ENCODE measurements around the gene IGFN1. TPM values are rescaled to one million over a fixed set of nuclear protein-coding genes. Genes with fewer than 3 reads are reported as not detected.

Gene IGFN1
- polyA plus RNA-seq, 1 donor from 2014 or later, result not detected

DNA sequence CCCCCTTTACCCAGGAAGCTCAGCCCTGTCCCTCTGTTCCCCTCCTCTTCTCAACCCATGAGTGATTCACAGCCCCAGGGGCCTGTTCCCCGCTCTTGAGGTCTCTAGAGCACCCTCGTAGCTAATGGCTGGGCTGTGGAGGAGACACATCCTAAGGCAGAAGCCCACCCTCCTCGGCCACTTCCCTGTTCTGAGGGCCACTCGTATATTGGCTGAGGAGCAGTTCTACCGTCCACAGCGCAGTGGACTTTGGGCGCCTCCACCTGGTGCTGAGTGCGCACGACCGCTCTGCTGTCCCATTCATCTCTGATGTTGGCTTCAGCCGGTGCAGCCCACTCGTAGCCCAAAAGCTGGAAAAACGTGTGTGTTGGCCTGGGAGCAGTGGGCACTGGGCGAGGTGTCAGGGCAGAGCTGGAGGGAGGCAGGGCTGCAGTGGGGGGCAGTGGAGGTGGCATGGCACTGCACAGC, 68.2 kb downstream of the IGFN1 start:
- Histone ChIP-seq H3K36me3 (ENCODE audit: insufficient read depth, low read length) (no peaks in the 10 kb centered on the region), H3K4me2 (ENCODE audit: low read length) (no peak overlapping the region), H2AFZ (ENCODE audit: low read depth, low read length) (no peak overlapping the region), H4K20me1 (ENCODE audit: insufficient read depth) (no peaks in the 10 kb centered on the region), H3K27ac (ENCODE audit: low read length) (no peak overlapping the region), H3K79me2 (replicated peaks; ENCODE audit: insufficient read depth, low read length) (no peaks in the 10 kb centered on the region), H3K4me3 (ENCODE audit: low read length) (no peak overlapping the region), H3K9me3 (ENCODE audit: low read length) (no peaks in the 10 kb centered on the region), H3F3A (ENCODE audit: insufficient read depth, low read length, poor library complexity, severe bottlenecking) (no peaks in the 10 kb centered on the region), H3K9me2 (ENCODE audit: insufficient read depth, low read length) (no peaks in the 10 kb centered on the region), H3K27me3 (ENCODE audit: insufficient read depth, low read depth, low read length) (no peaks in the 10 kb centered on the region), H3K9ac (ENCODE audit: low read length) (no peak overlapping the region)
- no peak for TF ChIP-seq RAD21 (conservative IDR thresholded peaks at IDR 0.05)
- TF ChIP-seq SMC3 (conservative IDR thresholded peaks at IDR 0.05; ENCODE audit: poor library complexity), result no peak
- TF ChIP-seq, protein P1, sequence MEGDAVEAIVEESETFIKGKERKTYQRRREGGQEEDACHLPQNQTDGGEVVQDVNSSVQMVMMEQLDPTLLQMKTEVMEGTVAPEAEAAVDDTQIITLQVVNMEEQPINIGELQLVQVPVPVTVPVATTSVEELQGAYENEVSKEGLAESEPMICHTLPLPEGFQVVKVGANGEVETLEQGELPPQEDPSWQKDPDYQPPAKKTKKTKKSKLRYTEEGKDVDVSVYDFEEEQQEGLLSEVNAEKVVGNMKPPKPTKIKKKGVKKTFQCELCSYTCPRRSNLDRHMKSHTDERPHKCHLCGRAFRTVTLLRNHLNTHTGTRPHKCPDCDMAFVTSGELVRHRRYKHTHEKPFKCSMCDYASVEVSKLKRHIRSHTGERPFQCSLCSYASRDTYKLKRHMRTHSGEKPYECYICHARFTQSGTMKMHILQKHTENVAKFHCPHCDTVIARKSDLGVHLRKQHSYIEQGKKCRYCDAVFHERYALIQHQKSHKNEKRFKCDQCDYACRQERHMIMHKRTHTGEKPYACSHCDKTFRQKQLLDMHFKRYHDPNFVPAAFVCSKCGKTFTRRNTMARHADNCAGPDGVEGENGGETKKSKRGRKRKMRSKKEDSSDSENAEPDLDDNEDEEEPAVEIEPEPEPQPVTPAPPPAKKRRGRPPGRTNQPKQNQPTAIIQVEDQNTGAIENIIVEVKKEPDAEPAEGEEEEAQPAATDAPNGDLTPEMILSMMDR (IDR thresholded peaks at IDR 0.05; ENCODE audit: poor library complexity, severe bottlenecking), result no peak
- no peak for TF ChIP-seq REST (IDR thresholded peaks at IDR 0.05; ENCODE audit: borderline replicate concordance)
- TF ChIP-seq POLR2AphosphoS5 (IDR thresholded peaks at IDR 0.05), result no peak
- TF ChIP-seq MXI1 (conservative IDR thresholded peaks at IDR 0.05; ENCODE audit: poor library complexity, severe bottlenecking), result no peak
- no peak for TF ChIP-seq EZH2 (IDR thresholded peaks at IDR 0.05; ENCODE audit: borderline replicate concordance, insufficient read depth, low read length, poor library complexity, severe bottlenecking)
- no peak for TF ChIP-seq TAF1 (IDR thresholded peaks at IDR 0.05; ENCODE audit: low read depth)
- TF ChIP-seq EP300 (conservative IDR thresholded peaks at IDR 0.05; ENCODE audit: poor library complexity, severe bottlenecking), result no peak

GRCh38 chr1:201259476-201260235, 69.0 kb downstream of the IGFN1 start:
- Histone ChIP-seq H3K9me3 (ENCODE audit: low read length) (no peaks in the 10 kb centered on the region), H2AFZ (ENCODE audit: low read depth, low read length) (no peak overlapping the region), H3K27ac (ENCODE audit: low read length) (no peak overlapping the region), H3F3A (ENCODE audit: insufficient read depth, low read length, poor library complexity, severe bottlenecking) (no peaks in the 10 kb centered on the region), H3K36me3 (ENCODE audit: insufficient read depth, low read length) (no peaks in the 10 kb centered on the region), H3K79me2 (replicated peaks; ENCODE audit: insufficient read depth, low read length) (no peaks in the 10 kb centered on the region), H3K9ac (ENCODE audit: low read length) (no peak overlapping the region), H3K4me3 (ENCODE audit: low read length) (no peak overlapping the region), H4K20me1 (ENCODE audit: insufficient read depth) (no peaks in the 10 kb centered on the region), H3K9me2 (ENCODE audit: insufficient read depth, low read length) (no peaks in the 10 kb centered on the region), H3K27me3 (ENCODE audit: insufficient read depth, low read depth, low read length) (no peaks in the 10 kb centered on the region), H3K4me2 (ENCODE audit: low read length) (no peak overlapping the region)
- TF ChIP-seq EZH2 (IDR thresholded peaks at IDR 0.05; ENCODE audit: borderline replicate concordance, insufficient read depth, low read length, poor library complexity, severe bottlenecking) (no peak), REST (IDR thresholded peaks at IDR 0.05; ENCODE audit: borderline replicate concordance) (no peak), POLR2AphosphoS5 (IDR thresholded peaks at IDR 0.05) (no peak), MXI1 (conservative IDR thresholded peaks at IDR 0.05; ENCODE audit: poor library complexity, severe bottlenecking) (no peak), EP300 (conservative IDR thresholded peaks at IDR 0.05; ENCODE audit: poor library complexity, severe bottlenecking) (no peak), RAD21 (conservative IDR thresholded peaks at IDR 0.05) (no peak), SMC3 (conservative IDR thresholded peaks at IDR 0.05; ENCODE audit: poor library complexity) (no peak), TAF1 (IDR thresholded peaks at IDR 0.05; ENCODE audit: low read depth) (no peak)
- TF ChIP-seq, protein P1 (IDR thresholded peaks at IDR 0.05; ENCODE audit: poor library complexity, severe bottlenecking), result no peak
